Measurements from ENCODE around the gene MBNL2.

MBNL2 gene

GRCh38 chr13:97344265-97345175 is 122.4 kb downstream of the MBNL2 start:
- Histone ChIP-seq H2AFZ (ENCODE audit: low read length) (no peak overlapping the region), H3K27ac (ENCODE audit: low read length) (no peak overlapping the region), H3K9me3 (replicated peaks; ENCODE audit: insufficient read depth, low read length) (no peaks in the 10 kb centered on the region), H3K4me2 (ENCODE audit: low read depth, low read length) (no peak overlapping the region), H4K20me1 (ENCODE audit: insufficient read depth, low read length) (no peaks in the 10 kb centered on the region), H3K9me2 (replicated peaks; ENCODE audit: insufficient read depth, low read length) (no peaks in the 10 kb centered on the region), H3K4me3 (ENCODE audit: low read length) (no peak overlapping the region), H3K27me3 (replicated peaks; ENCODE audit: insufficient read depth, low read length) (no peaks in the 10 kb centered on the region), H3K9ac (ENCODE audit: low read length) (no peak overlapping the region), H3K36me3 (replicated peaks; ENCODE audit: insufficient read depth, low read length) (no peaks in the 10 kb centered on the region), H3F3A (ENCODE audit: insufficient read depth, low read length) (no peaks in the 10 kb centered on the region), H3K79me2 (ENCODE audit: low read length) (no peaks in the 10 kb centered on the region), H3K4me1 (ENCODE audit: low read length) (no peaks in the 10 kb centered on the region)
- TF ChIP-seq EZH2 (optimal IDR thresholded peaks at IDR 0.05; ENCODE audit: low read depth, low read length) (no peak), CTCF (IDR thresholded peaks at IDR 0.05; ENCODE audit: low read length) (peak; percentile 62), EZH2phosphoT487 (IDR thresholded peaks at IDR 0.05; ENCODE audit: low read length) (no peak)
- peak; percentile 51 for DNase-seq

- Histone ChIP-seq H3K4me1 (ENCODE audit: low read length) (no peaks in the 10 kb centered on the region), H3K9me2 (replicated peaks; ENCODE audit: insufficient read depth, low read length) (no peaks in the 10 kb centered on the region), H3K79me2 (ENCODE audit: low read length) (no peaks in the 10 kb centered on the region), H3K36me3 (replicated peaks; ENCODE audit: insufficient read depth, low read length) (no peaks in the 10 kb centered on the region), H3K4me2 (ENCODE audit: low read depth, low read length) (no peak overlapping the region), H3K9me3 (replicated peaks; ENCODE audit: insufficient read depth, low read length) (no peaks in the 10 kb centered on the region), H3K9ac (ENCODE audit: low read length) (no peak overlapping the region), H3F3A (ENCODE audit: insufficient read depth, low read length) (no peaks in the 10 kb centered on the region), H3K27me3 (replicated peaks; ENCODE audit: insufficient read depth, low read length) (no peaks in the 10 kb centered on the region), H4K20me1 (ENCODE audit: insufficient read depth, low read length) (no peaks in the 10 kb centered on the region), H2AFZ (ENCODE audit: low read length) (no peak overlapping the region), H3K4me3 (ENCODE audit: low read length) (no peak overlapping the region), H3K27ac (ENCODE audit: low read length) (no peak overlapping the region)
- TF ChIP-seq EZH2phosphoT487 (IDR thresholded peaks at IDR 0.05; ENCODE audit: low read length) (no peak), EZH2 (optimal IDR thresholded peaks at IDR 0.05; ENCODE audit: low read depth, low read length) (no peak), CTCF (IDR thresholded peaks at IDR 0.05; ENCODE audit: low read length) (no peak)
- no peak for DNase-seq
These were observed 124.0 kb downstream of the MBNL2 start for GRCh38 chr13:97346097-97346496.

GRCh38 chr13:97346561-97347254 is 124.6 kb downstream of the MBNL2 start:
- no peaks in the 10 kb centered on the region for H3K4me1 ChIP-seq (ENCODE audit: low read length)
- no peaks in the 10 kb centered on the region for H3K36me3 ChIP-seq (replicated peaks; ENCODE audit: insufficient read depth, low read length)
- no peak for TF ChIP-seq EZH2 (optimal IDR thresholded peaks at IDR 0.05; ENCODE audit: low read depth, low read length)
- no peak for TF ChIP-seq CTCF (IDR thresholded peaks at IDR 0.05; ENCODE audit: low read length)
- no peak for TF ChIP-seq EZH2phosphoT487 (IDR thresholded peaks at IDR 0.05; ENCODE audit: low read length)
- no peak overlapping the region for H3K27ac ChIP-seq (ENCODE audit: low read length)
- no peaks in the 10 kb centered on the region for H3K79me2 ChIP-seq (ENCODE audit: low read length)
- H3K9ac ChIP-seq (ENCODE audit: low read length), result no peak overlapping the region
- no peaks in the 10 kb centered on the region for H4K20me1 ChIP-seq (ENCODE audit: insufficient read depth, low read length)
- no peaks in the 10 kb centered on the region for H3F3A ChIP-seq (ENCODE audit: insufficient read depth, low read length)
- H3K9me3 ChIP-seq (replicated peaks; ENCODE audit: insufficient read depth, low read length), result no peaks in the 10 kb centered on the region
- H3K4me2 ChIP-seq (ENCODE audit: low read depth, low read length), result no peak overlapping the region
- no peak overlapping the region for H2AFZ ChIP-seq (ENCODE audit: low read length)
- H3K27me3 ChIP-seq (replicated peaks; ENCODE audit: insufficient read depth, low read length), result no peaks in the 10 kb centered on the region
- no peaks in the 10 kb centered on the region for H3K9me2 ChIP-seq (replicated peaks; ENCODE audit: insufficient read depth, low read length)
- H3K4me3 ChIP-seq (ENCODE audit: low read length), result no peak overlapping the region
- DNase-seq, result no peak

Measured in MM.1S (cell line).